Measurements from ENCODE around the gene CIITA. TPM values are rescaled to one million over a fixed set of nuclear protein-coding genes. Genes with fewer than 3 reads are reported as not detected.

CIITA gene
- total RNA-seq, 2 donors from 2014 or later = 11.7 to 16.0 TPM

GRCh38 chr16:10892782-10893318 is 15.8 kb downstream of the CIITA start:
- WGBS = 75% methylated on average over 5 of the region's 5 CpGs
- Histone ChIP-seq H3K4me3 (no peak overlapping the region), H3K9me3 (no peaks in the 10 kb centered on the region), H3K27ac (no peak overlapping the region), H3K27me3 (replicated peaks; ENCODE audit: insufficient read depth) (no peaks in the 10 kb centered on the region), H3K4me1 (replicated peaks) (no peaks in the 10 kb centered on the region), H3K36me3 (no peaks in the 10 kb centered on the region)
- intact Hi-C loops (cut with DNase I) = no loop called here
- no peak for DNase-seq (ENCODE audit: low spot score)
- TF ChIP-seq POLR2A (IDR thresholded peaks at IDR 0.05) (no peak), CTCF (IDR thresholded peaks at IDR 0.05) (no peak), POLR2AphosphoS5 (IDR thresholded peaks at IDR 0.05) (no peak)

- Histone ChIP-seq H3K9me3 (no peaks in the 10 kb centered on the region), H3K27ac (no peak overlapping the region), H3K4me1 (replicated peaks) (no peaks in the 10 kb centered on the region), H3K36me3 (no peaks in the 10 kb centered on the region), H3K4me3 (no peak overlapping the region), H3K27me3 (replicated peaks; ENCODE audit: insufficient read depth) (no peaks in the 10 kb centered on the region)
- DNase-seq (ENCODE audit: low spot score) = no peak
- TF ChIP-seq CTCF (IDR thresholded peaks at IDR 0.05) = no peak
- TF ChIP-seq POLR2A (IDR thresholded peaks at IDR 0.05) = no peak
- no peak for TF ChIP-seq POLR2AphosphoS5 (IDR thresholded peaks at IDR 0.05)
- intact Hi-C loops (cut with DNase I) = no loop called here
- 29% methylated on average over 17 of the region's 17 CpGs for WGBS
Observed at GRCh38 chr16:10895053-10895946, 18.3 kb downstream of the CIITA start.

- 73% methylated on average over 3 of the region's 3 CpGs for WGBS
- Histone ChIP-seq H3K9me3 (no peaks in the 10 kb centered on the region), H3K4me3 (no peak overlapping the region), H3K27ac (no peak overlapping the region), H3K36me3 (no peaks in the 10 kb centered on the region), H3K27me3 (replicated peaks; ENCODE audit: insufficient read depth) (no peaks in the 10 kb centered on the region), H3K4me1 (replicated peaks) (no peaks in the 10 kb centered on the region)
- intact Hi-C loops (cut with DNase I) = no loop called here
- no peak for DNase-seq (ENCODE audit: low spot score)
- no peak for TF ChIP-seq CTCF (IDR thresholded peaks at IDR 0.05)
Observed at GRCh38 chr16:10896165-10896564, 19.2 kb downstream of the CIITA start.

- TF ChIP-seq POLR2AphosphoS5 (IDR thresholded peaks at IDR 0.05) = no peak
- no peak for TF ChIP-seq POLR2A (IDR thresholded peaks at IDR 0.05)
- TF ChIP-seq CTCF (IDR thresholded peaks at IDR 0.05) = no peak
- DNase-seq (ENCODE audit: low spot score) = no peak
- 89% methylated on average over 2 of the region's 2 CpGs for WGBS
- no peaks in the 10 kb centered on the region for H3K9me3 ChIP-seq
- H3K27me3 ChIP-seq (replicated peaks; ENCODE audit: insufficient read depth) = no peaks in the 10 kb centered on the region
- H3K27ac ChIP-seq = no peak overlapping the region
- no peak overlapping the region for H3K4me3 ChIP-seq
- no peaks in the 10 kb centered on the region for H3K36me3 ChIP-seq
- intact Hi-C loops (cut with DNase I) = no loop called here
- no peaks in the 10 kb centered on the region for H3K4me1 ChIP-seq (replicated peaks)
Observed at GRCh38 chr16:10896723-10897122, 19.7 kb downstream of the CIITA start.

- H3K36me3 ChIP-seq = no peaks in the 10 kb centered on the region
- WGBS = 28% methylated on average over 5 of the region's 5 CpGs
- H3K9me3 ChIP-seq = no peaks in the 10 kb centered on the region
- no peaks in the 10 kb centered on the region for H3K27me3 ChIP-seq (replicated peaks; ENCODE audit: insufficient read depth)
- H3K27ac ChIP-seq = no peak overlapping the region
- no peaks in the 10 kb centered on the region for H3K4me1 ChIP-seq (replicated peaks)
- DNase-seq (ENCODE audit: low spot score) = no peak
- H3K4me3 ChIP-seq = no peak overlapping the region
- intact Hi-C loops (cut with DNase I) = no loop called here
- TF ChIP-seq POLR2AphosphoS5 (IDR thresholded peaks at IDR 0.05) (no peak), CTCF (IDR thresholded peaks at IDR 0.05) (no peak), POLR2A (IDR thresholded peaks at IDR 0.05) (no peak)
Observed at GRCh38 chr16:10897134-10897533, 20.1 kb downstream of the CIITA start.
